NOMO-1 treated with dmso at 0.1 percent for 144 hours (cell line): Measurements from ENCODE around the gene NR2E1.

Experiments used
- DNase-seq: peaks from one replicate; lab custom pipeline; 2025; ENCODE audit not compliant: unreplicated experiment; lab: John Stamatoyannopoulos, UW

Gene NR2E1

GRCh38 chr6:108170332-108171290 lies 4.8 kb downstream of the NR2E1 start:
- no peak for DNase-seq

GRCh38 chr6:108171291-108171917 lies 5.6 kb downstream of the NR2E1 start:
- DNase-seq, result no peak

- no peak for DNase-seq
Measured at GRCh38 chr6:108171918-108172516, 6.2 kb downstream of the NR2E1 start.

- DNase-seq, result peak; percentile 5
Measured at GRCh38 chr6:108174371-108175175, 8.8 kb downstream of the NR2E1 start.

- DNase-seq, result no peak
Measured at GRCh38 chr6:108175176-108175591, 9.4 kb downstream of the NR2E1 start.

- no peak for DNase-seq
Measured at GRCh38 chr6:108175592-108176279, 9.9 kb downstream of the NR2E1 start.

GRCh38 chr6:108176281-108177089 lies 10.7 kb downstream of the NR2E1 start:
- no peak for DNase-seq

- DNase-seq, result no peak
Measured at GRCh38 chr6:108179741-108180140, 13.9 kb downstream of the NR2E1 start.

- DNase-seq, result no peak
Measured at GRCh38 chr6:108180266-108180665, 14.4 kb downstream of the NR2E1 start.

- DNase-seq, result no peak
Measured at GRCh38 chr6:108180776-108181175, 15.0 kb downstream of the NR2E1 start.

- no peak for DNase-seq
Measured at GRCh38 chr6:108186226-108186625, 20.4 kb downstream of the NR2E1 start.

GRCh38 chr6:108187519-108187918 lies 21.7 kb downstream of the NR2E1 start:
- DNase-seq, result no peak

GRCh38 chr6:108193131-108193530 lies 27.3 kb downstream of the NR2E1 start:
- DNase-seq, result no peak

GRCh38 chr6:108193835-108194234 lies 28.0 kb downstream of the NR2E1 start:
- DNase-seq, result no peak

GRCh38 chr6:108194503-108194902 lies 28.7 kb downstream of the NR2E1 start:
- no peak for DNase-seq

- no peak for DNase-seq
Measured at GRCh38 chr6:108195209-108195608, 29.4 kb downstream of the NR2E1 start.

- no peak for DNase-seq
Measured at GRCh38 chr6:108198761-108199498, 33.1 kb downstream of the NR2E1 start.

GRCh38 chr6:108200186-108200585 lies 34.4 kb downstream of the NR2E1 start:
- DNase-seq, result no peak

GRCh38 chr6:108200631-108201030 lies 34.8 kb downstream of the NR2E1 start:
- DNase-seq, result no peak
